ENCODE measurements around the gene THAP11.

Gene THAP11

GRCh38 chr16:67820608-67821259 lies 21.4 kb upstream of the THAP11 start:
- TF ChIP-seq CTCF (IDR thresholded peaks at IDR 0.05; ENCODE audit: control insufficient read depth, insufficient read depth, low read depth, low read length, missing control alignments): no peak
- DNase-seq (ENCODE audit: low read depth): no peak
- H3K4me3 ChIP-seq (ENCODE audit: control insufficient read depth, low read depth, low read length): no peak overlapping the region

- TF ChIP-seq CTCF (IDR thresholded peaks at IDR 0.05; ENCODE audit: control insufficient read depth, insufficient read depth, low read depth, low read length, missing control alignments): no peak
- no peak for DNase-seq (ENCODE audit: low read depth)
- no peak overlapping the region for H3K4me3 ChIP-seq (ENCODE audit: control insufficient read depth, low read depth, low read length)
Observed at GRCh38 chr16:67822511-67822910, 19.6 kb upstream of the THAP11 start.

- no peak for TF ChIP-seq CTCF (IDR thresholded peaks at IDR 0.05; ENCODE audit: control insufficient read depth, insufficient read depth, low read depth, low read length, missing control alignments)
- H3K4me3 ChIP-seq (ENCODE audit: control insufficient read depth, low read depth, low read length): no peak overlapping the region
- DNase-seq (ENCODE audit: low read depth): no peak
Observed at GRCh38 chr16:67825119-67825518, 17.0 kb upstream of the THAP11 start.

GRCh38 chr16:67825906-67826305 lies 16.2 kb upstream of the THAP11 start:
- no peak for DNase-seq (ENCODE audit: low read depth)
- no peak for TF ChIP-seq CTCF (IDR thresholded peaks at IDR 0.05; ENCODE audit: control insufficient read depth, insufficient read depth, low read depth, low read length, missing control alignments)
- no peak overlapping the region for H3K4me3 ChIP-seq (ENCODE audit: control insufficient read depth, low read depth, low read length)

- no peak overlapping the region for H3K4me3 ChIP-seq (ENCODE audit: control insufficient read depth, low read depth, low read length)
- no peak for TF ChIP-seq CTCF (IDR thresholded peaks at IDR 0.05; ENCODE audit: control insufficient read depth, insufficient read depth, low read depth, low read length, missing control alignments)
- no peak for DNase-seq (ENCODE audit: low read depth)
Observed at GRCh38 chr16:67828651-67829050, 13.5 kb upstream of the THAP11 start.

- peak overlapping the region; percentile 78 for H3K4me3 ChIP-seq (ENCODE audit: control insufficient read depth, low read depth, low read length)
- no peak for TF ChIP-seq CTCF (IDR thresholded peaks at IDR 0.05; ENCODE audit: control insufficient read depth, insufficient read depth, low read depth, low read length, missing control alignments)
- DNase-seq (ENCODE audit: low read depth): no peak
Observed at GRCh38 chr16:67833030-67833414, 9.1 kb upstream of the THAP11 start.
